ENCODE data around the gene ZKSCAN7. TPM values are rescaled to one million over a fixed set of nuclear protein-coding genes. Genes with fewer than 3 reads are reported as not detected.
A peak's percentile ranks its signal among the peaks of the same experiment; 100 is the strongest.
"Not testable (repeated sequence)": the region's sequence is repeated elsewhere in the genome, so short reads cannot be mapped to it uniquely, and the experiment has no call there.

The ZKSCAN7 gene
- total and polyA plus RNA-seq, 8 donors, result 4.0 to 19.1 (median 18.0) TPM

GRCh38 chr3:44521721-44522120 lies 33.3 kb upstream of the ZKSCAN7 start:
- no peaks in the 10 kb centered on the region for H3K9me3 ChIP-seq
- intact Hi-C loops (cut with DNase I), result no loop called here
- no peak for ATAC-seq

GRCh38 chr3:44522494-44522933 lies 32.5 kb upstream of the ZKSCAN7 start:
- intact Hi-C loops (cut with DNase I), result no loop called here
- H3K4me1 ChIP-seq, result no peaks in the 10 kb centered on the region
- no peak for ATAC-seq
- no peak overlapping the region for H3K27ac ChIP-seq
- no peak for TF ChIP-seq CTCF (IDR thresholded peaks at IDR 0.05)
- no peaks in the 10 kb centered on the region for H3K36me3 ChIP-seq
- no peak for DNase-seq
- peaks cover 0 to 40% of the 10 kb centered on the region in 2 donors for H3K27me3 ChIP-seq
- H3K9me3 ChIP-seq, result no peaks in the 10 kb centered on the region
- H3K4me3 ChIP-seq, result no peak overlapping the region

More at GRCh38 chr3:44521721-44522120, 33.3 kb upstream of the ZKSCAN7 start:
- Histone ChIP-seq H3K27me3 (peaks cover 0 to 40% of the 10 kb centered on the region in 2 donors), H3K36me3 (no peaks in the 10 kb centered on the region), H3K4me1 (no peaks in the 10 kb centered on the region), H3K4me3 (no peak overlapping the region), H3K27ac (no peak overlapping the region)
- DNase-seq, result no peak
- no peak for TF ChIP-seq CTCF (IDR thresholded peaks at IDR 0.05)

- Histone ChIP-seq H3K4me3 (no peak overlapping the region), H3K4me1 (no peaks in the 10 kb centered on the region), H3K27me3 (peaks cover 0 to 50% of the 10 kb centered on the region in 2 donors), H3K27ac (no peak overlapping the region), H3K36me3 (no peaks in the 10 kb centered on the region), H3K9me3 (no peaks in the 10 kb centered on the region)
- TF ChIP-seq CTCF (IDR thresholded peaks at IDR 0.05), result no peak
- DNase-seq, result no peak
- ATAC-seq, result no peak
- intact Hi-C loops (cut with DNase I), result no loop called here
Measured at GRCh38 chr3:44525060-44525459, 29.9 kb upstream of the ZKSCAN7 start.

- Histone ChIP-seq H3K9me3 (peaks cover 0 to 3% of the 10 kb centered on the region in 2 donors), H3K27me3 (peaks cover 0 to 22% of the 10 kb centered on the region in 2 donors), H3K27ac (no peak overlapping the region), H3K36me3 (no peaks in the 10 kb centered on the region), H3K4me1 (no peaks in the 10 kb centered on the region), H3K4me3 (no peak overlapping the region)
- ATAC-seq, result peak; percentile 32
- no peak for TF ChIP-seq CTCF (IDR thresholded peaks at IDR 0.05)
- DNase-seq, result no peak
- intact Hi-C loops (cut with DNase I), result loop anchor here in 1 of 2 donors (10.0 kb wide), 1 partner anchor 385 kb away; no protein-coding TSS in a partner anchor
Measured at GRCh38 chr3:44529927-44530326, 25.1 kb upstream of the ZKSCAN7 start.

DNA sequence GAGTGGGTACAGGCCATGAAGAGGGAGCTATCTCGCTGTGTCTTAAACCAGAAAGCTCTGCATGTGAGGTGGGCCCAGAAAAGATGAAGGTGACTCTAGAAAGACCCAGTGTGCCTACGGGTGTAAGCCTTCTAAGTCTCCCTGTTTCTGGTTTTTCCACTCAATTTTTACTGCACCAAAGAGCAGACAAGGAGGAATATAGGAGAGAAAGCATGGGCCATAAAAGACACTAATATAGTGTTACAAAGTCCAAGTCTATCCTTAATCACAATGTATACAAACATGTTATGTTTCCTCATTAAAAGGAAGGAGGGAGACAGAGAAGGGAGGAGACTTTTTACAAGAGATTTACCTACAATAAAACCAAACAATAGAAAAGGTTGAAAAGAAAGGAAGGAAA lies 24.1 kb upstream of the ZKSCAN7 start:
- intact Hi-C loops (cut with DNase I), result loop anchor here in 1 of 2 donors (10.0 kb wide), 1 partner anchor 384 kb away; no protein-coding TSS in a partner anchor
- Histone ChIP-seq H3K27ac (no peak overlapping the region), H3K9me3 (peaks cover 0 to 3% of the 10 kb centered on the region in 2 donors), H3K4me3 (no peak overlapping the region), H3K27me3 (peaks cover 0 to 28% of the 10 kb centered on the region in 2 donors), H3K4me1 (no peaks in the 10 kb centered on the region), H3K36me3 (no peaks in the 10 kb centered on the region)
- ATAC-seq (no peak), DNase-seq (no peak)
- no peak for TF ChIP-seq CTCF (IDR thresholded peaks at IDR 0.05)

DNA sequence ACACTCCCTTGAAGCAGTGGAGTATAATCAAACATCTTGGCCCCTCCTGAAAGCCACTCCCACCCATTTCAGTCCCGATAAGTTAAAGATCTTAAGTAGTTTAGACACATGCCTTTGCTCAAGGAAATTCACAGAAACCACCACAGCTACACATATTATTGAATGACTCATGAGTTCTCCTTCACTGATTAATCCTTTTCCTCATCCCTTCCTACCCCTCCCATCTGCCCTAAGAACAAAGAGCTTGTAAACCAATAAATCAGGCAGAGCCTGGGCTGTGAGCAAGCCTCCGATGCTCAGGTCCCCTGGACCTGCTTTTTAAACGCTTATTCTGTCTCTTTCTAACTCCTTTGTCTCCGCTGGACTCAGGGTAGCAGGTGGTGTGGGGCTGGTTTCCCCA lies 20.3 kb upstream of the ZKSCAN7 start:
- H3K9me3 ChIP-seq, H3K4me1 ChIP-seq, ATAC-seq, H3K27ac ChIP-seq, H3K4me3 ChIP-seq, DNase-seq, H3K36me3 ChIP-seq: not testable (repeated sequence)
- intact Hi-C loops (cut with DNase I), result loop anchor here in 1 of 2 donors (10.0 kb wide), 1 partner anchor 380 kb away; no protein-coding TSS in a partner anchor
- peaks cover 0 to 51% of the 10 kb centered on the region in 2 donors for H3K27me3 ChIP-seq
